NT2/D1 (cell line): ENCODE measurements around the gene RAPGEF6.

Source experiments
- DNase-seq: peaks from one replicate; pipeline ENCODE4 v3.0.0-alpha.2; 2011; ENCODE audit warnings: low read depth, low spot score
- H3K27me3 ChIP-seq: 2 replicates; pipeline ENCODE4 v1.6.0; 2011; ENCODE audit warnings: mild to moderate bottlenecking; ENCODE audit not compliant: insufficient read length, insufficient read depth
- H3K36me3 ChIP-seq: 2 replicates; pipeline ENCODE4 v1.6.1; 2011; ENCODE audit warnings: mild to moderate bottlenecking, low read length, mixed read lengths; ENCODE audit not compliant: insufficient read depth, insufficient read length
- H3K4me1 ChIP-seq: 2 replicates; pipeline ENCODE4 v1.5.1; 2011; ENCODE audit not compliant: insufficient read depth, insufficient read length
- H3K4me3 ChIP-seq: 2 replicates; pipeline ENCODE4 v1.5.1; 2011; ENCODE audit warnings: low read depth; ENCODE audit not compliant: insufficient read length
- H3K9ac ChIP-seq: 2 replicates; pipeline ENCODE4 v1.6.0; 2011; ENCODE audit warnings: low read depth; ENCODE audit not compliant: insufficient read length
- H3K9me3 ChIP-seq: 2 replicates; pipeline ENCODE4 v1.5.1; 2011; ENCODE audit warnings: mild to moderate bottlenecking, low read length; ENCODE audit not compliant: insufficient read depth
- SUZ12 ChIP-seq: IDR thresholded peaks from 2 replicates; pipeline ENCODE4 v1.6.1; 2011; ENCODE audit not compliant: insufficient read length, insufficient read depth; ENCODE audit errors: extremely low read depth
- YY1 ChIP-seq: IDR thresholded peaks from 2 replicates; pipeline ENCODE4 v1.6.1; 2011; ENCODE audit not compliant: insufficient read length, insufficient read depth
- ZNF274 ChIP-seq: IDR thresholded peaks from 2 replicates; pipeline ENCODE4 v1.6.1; 2011; ENCODE audit warnings: mild to moderate bottlenecking, low read depth, low read length

RAPGEF6 gene

GRCh38 chr5:131461742-131462141, 173.3 kb downstream of the RAPGEF6 start:
- H3K4me3 ChIP-seq, result no peak overlapping the region
- no peaks in the 10 kb centered on the region for H3K27me3 ChIP-seq
- no peaks in the 10 kb centered on the region for H3K4me1 ChIP-seq
- H3K9me3 ChIP-seq, result no peaks in the 10 kb centered on the region
- TF ChIP-seq YY1 (no peak), ZNF274 (no peak), SUZ12 (no peak)
- H3K36me3 ChIP-seq, result peaks cover 3% of the 10 kb centered on the region
- no peak for DNase-seq
- no peak overlapping the region for H3K9ac ChIP-seq

GRCh38 chr5:131460867-131461572, 174.0 kb downstream of the RAPGEF6 start:
- no peak for DNase-seq
- H3K9ac ChIP-seq, result no peak overlapping the region
- peaks cover 3% of the 10 kb centered on the region for H3K36me3 ChIP-seq
- H3K4me1 ChIP-seq, result no peaks in the 10 kb centered on the region
- no peaks in the 10 kb centered on the region for H3K27me3 ChIP-seq
- TF ChIP-seq ZNF274, result no peak
- TF ChIP-seq SUZ12, result no peak
- TF ChIP-seq YY1, result no peak
- 0 out of 2 replicates have a peak, but pooled peaks cover under 1% of the 10 kb centered on the region for H3K9me3 ChIP-seq
- H3K4me3 ChIP-seq, result no peak overlapping the region

- no peak for DNase-seq
- H3K9me3 ChIP-seq, result peaks cover 10% of the 10 kb centered on the region; the same call in 1 of the 2 replicates
- H3K9ac ChIP-seq, result no peak overlapping the region
- no peaks in the 10 kb centered on the region for H3K4me1 ChIP-seq
- TF ChIP-seq SUZ12 (no peak), YY1 (no peak), ZNF274 (no peak)
- no peak overlapping the region for H3K4me3 ChIP-seq
- H3K36me3 ChIP-seq, result peaks cover 11% of the 10 kb centered on the region
- H3K27me3 ChIP-seq, result no peaks in the 10 kb centered on the region
Measured at GRCh38 chr5:131460133-131460532, 174.9 kb downstream of the RAPGEF6 start.

GRCh38 chr5:131459216-131459615, 175.8 kb downstream of the RAPGEF6 start:
- Histone ChIP-seq H3K27me3 (no peaks in the 10 kb centered on the region), H3K9me3 (peaks cover 10% of the 10 kb centered on the region; the same call in 1 of the 2 replicates), H3K9ac (no peak overlapping the region), H3K4me1 (no peaks in the 10 kb centered on the region), H3K36me3 (peaks cover 11% of the 10 kb centered on the region), H3K4me3 (no peak overlapping the region)
- TF ChIP-seq YY1 (no peak), ZNF274 (no peak), SUZ12 (no peak)
- no peak for DNase-seq

GRCh38 chr5:131457193-131457592, 177.8 kb downstream of the RAPGEF6 start:
- Histone ChIP-seq H3K9me3 (peaks cover 10% of the 10 kb centered on the region; the same call in 1 of the 2 replicates), H3K4me1 (no peaks in the 10 kb centered on the region), H3K27me3 (no peaks in the 10 kb centered on the region), H3K36me3 (peaks cover 13% of the 10 kb centered on the region), H3K4me3 (no peak overlapping the region), H3K9ac (no peak overlapping the region)
- DNase-seq, result no peak
- no peak for TF ChIP-seq YY1
- TF ChIP-seq ZNF274, result no peak

- TF ChIP-seq SUZ12 (no peak), ZNF274 (no peak), YY1 (no peak)
- Histone ChIP-seq H3K27me3 (no peaks in the 10 kb centered on the region), H3K4me3 (no peak overlapping the region), H3K9me3 (peaks cover 8% of the 10 kb centered on the region; the same call in 1 of the 2 replicates), H3K9ac (no peak overlapping the region), H3K36me3 (peaks cover 19% of the 10 kb centered on the region), H3K4me1 (no peaks in the 10 kb centered on the region)
- no peak for DNase-seq
Measured at GRCh38 chr5:131450941-131451340, 184.1 kb downstream of the RAPGEF6 start.

- no peaks in the 10 kb centered on the region for H3K27me3 ChIP-seq
- no peaks in the 10 kb centered on the region for H3K4me1 ChIP-seq
- no peak overlapping the region for H3K4me3 ChIP-seq
- H3K36me3 ChIP-seq, result peaks cover 33% of the 10 kb centered on the region
- DNase-seq, result no peak
- TF ChIP-seq YY1 (no peak), SUZ12 (no peak), ZNF274 (no peak)
- no peaks in the 10 kb centered on the region for H3K9me3 ChIP-seq
- H3K9ac ChIP-seq, result no peak overlapping the region
Measured at GRCh38 chr5:131441184-131441583, 193.8 kb downstream of the RAPGEF6 start.
